Osteocyte (in vitro differentiated cells): ENCODE results near the gene SMIM13. TPM values are rescaled to one million over a fixed set of nuclear protein-coding genes. Genes with fewer than 3 reads are reported as not detected.

Experiments used
- DNase-seq: peaks from one replicate; pipeline ENCODE4 v3.0.0; 2021; ENCODE audit warnings: mixed read lengths; ENCODE audit not compliant: unreplicated experiment; ENCODE audit errors: extremely low spot score
- H3K27ac Mint-ChIP-seq: one replicate; pipeline ENCODE4 v1.8.0; 2021; ENCODE audit warnings: mild to moderate bottlenecking, mixed read lengths; ENCODE audit not compliant: unreplicated experiment
- H3K27me3 Mint-ChIP-seq: one replicate; pipeline ENCODE4 v1.8.0; 2021; ENCODE audit warnings: mixed read lengths; ENCODE audit not compliant: unreplicated experiment
- H3K36me3 Mint-ChIP-seq: one replicate; pipeline ENCODE4 v1.8.0; 2021; ENCODE audit warnings: mixed read lengths; ENCODE audit not compliant: unreplicated experiment
- H3K4me1 Mint-ChIP-seq: one replicate; pipeline ENCODE4 v1.8.0; 2021; ENCODE audit warnings: mixed read lengths; ENCODE audit not compliant: unreplicated experiment
- H3K4me3 Mint-ChIP-seq: one replicate; pipeline ENCODE4 v1.8.0; 2021; ENCODE audit warnings: mild to moderate bottlenecking, moderate library complexity, mixed read lengths; ENCODE audit not compliant: unreplicated experiment
- H3K9me3 Mint-ChIP-seq: one replicate; pipeline ENCODE4 v1.8.0; 2021; ENCODE audit warnings: mixed read lengths; ENCODE audit not compliant: unreplicated experiment
- CTCF ChIP-seq: fragments of 200-600 bp; sonication (generic); IDR thresholded peaks from 2 replicates; pipeline ENCODE4 v1.5.0; 2021; ENCODE audit warnings: antibody characterized with exemption, mild to moderate bottlenecking, moderate library complexity
- total RNA-seq: library from RNA; stranded (reverse); gene quantifications from 2 replicates; pipeline ENCODE4 v1.2.1, GENCODE V29; 2021

SMIM13 gene
- total RNA-seq, 1 donor from 2014 or later: 19.6 TPM

DNA sequence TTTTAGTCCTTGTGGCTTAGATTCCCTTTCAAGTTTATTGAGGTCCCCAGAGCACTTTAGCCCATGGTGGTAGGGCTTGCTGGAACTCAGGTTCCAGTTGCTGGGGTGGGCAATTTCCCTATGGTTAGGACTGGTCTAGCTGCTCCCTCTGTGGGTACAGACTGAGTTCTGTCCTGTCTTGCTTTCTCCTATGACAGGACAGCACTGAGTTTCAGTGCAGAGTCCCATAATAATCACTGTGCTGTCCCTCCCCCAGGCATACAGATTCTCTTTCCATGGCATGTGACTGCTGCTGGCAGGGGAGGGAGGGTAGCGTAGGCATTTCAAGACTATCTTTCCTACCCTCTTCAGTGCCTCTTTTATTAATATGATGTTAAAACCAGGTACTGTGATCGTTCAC, 35.0 kb downstream of the SMIM13 start:
- TF ChIP-seq CTCF: no peak
- H3K9me3 Mint-ChIP-seq: no peaks in the 10 kb centered on the region
- no peak overlapping the region for H3K27ac Mint-ChIP-seq
- peaks cover 7% of the 10 kb centered on the region for H3K36me3 Mint-ChIP-seq
- no peaks in the 10 kb centered on the region for H3K27me3 Mint-ChIP-seq
- no peak for DNase-seq
- H3K4me3 Mint-ChIP-seq: no peak overlapping the region
- H3K4me1 Mint-ChIP-seq: peaks cover 67% of the 10 kb centered on the region

- peaks cover 11% of the 10 kb centered on the region for H3K36me3 Mint-ChIP-seq
- no peaks in the 10 kb centered on the region for H3K9me3 Mint-ChIP-seq
- TF ChIP-seq CTCF: no peak
- DNase-seq: no peak
- H3K27me3 Mint-ChIP-seq: no peaks in the 10 kb centered on the region
- H3K4me3 Mint-ChIP-seq: no peak overlapping the region
- H3K27ac Mint-ChIP-seq: peak overlapping the region; percentile 25
- peaks cover 68% of the 10 kb centered on the region for H3K4me1 Mint-ChIP-seq
Measured at GRCh38 chr6:11129908-11130565, 36.4 kb downstream of the SMIM13 start.

DNA sequence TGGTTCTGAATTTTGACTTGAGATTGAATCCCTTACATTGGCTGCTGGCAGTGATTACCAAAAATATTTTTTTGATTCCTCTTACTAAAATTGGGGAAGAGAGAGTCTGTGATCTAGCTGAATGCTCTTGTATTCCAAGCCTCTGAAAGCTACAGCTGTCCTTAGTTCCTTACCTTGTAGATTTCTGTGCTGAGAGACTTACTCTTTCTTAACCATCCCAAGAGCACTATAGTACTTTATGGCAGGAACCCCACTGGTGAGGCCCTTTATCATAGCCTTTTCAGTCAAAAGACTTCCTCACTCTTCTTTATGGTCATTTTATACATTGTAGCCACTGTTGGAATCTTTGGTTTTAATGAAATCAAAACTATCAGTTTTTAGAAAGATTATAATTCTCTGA, 37.0 kb downstream of the SMIM13 start:
- no peak for DNase-seq
- Mint-ChIP-seq H3K27me3 (no peaks in the 10 kb centered on the region), H3K27ac (peak overlapping the region; percentile 25), H3K9me3 (no peaks in the 10 kb centered on the region), H3K4me1 (peaks cover 68% of the 10 kb centered on the region), H3K36me3 (peaks cover 15% of the 10 kb centered on the region), H3K4me3 (no peak overlapping the region)
- TF ChIP-seq CTCF: no peak

DNA sequence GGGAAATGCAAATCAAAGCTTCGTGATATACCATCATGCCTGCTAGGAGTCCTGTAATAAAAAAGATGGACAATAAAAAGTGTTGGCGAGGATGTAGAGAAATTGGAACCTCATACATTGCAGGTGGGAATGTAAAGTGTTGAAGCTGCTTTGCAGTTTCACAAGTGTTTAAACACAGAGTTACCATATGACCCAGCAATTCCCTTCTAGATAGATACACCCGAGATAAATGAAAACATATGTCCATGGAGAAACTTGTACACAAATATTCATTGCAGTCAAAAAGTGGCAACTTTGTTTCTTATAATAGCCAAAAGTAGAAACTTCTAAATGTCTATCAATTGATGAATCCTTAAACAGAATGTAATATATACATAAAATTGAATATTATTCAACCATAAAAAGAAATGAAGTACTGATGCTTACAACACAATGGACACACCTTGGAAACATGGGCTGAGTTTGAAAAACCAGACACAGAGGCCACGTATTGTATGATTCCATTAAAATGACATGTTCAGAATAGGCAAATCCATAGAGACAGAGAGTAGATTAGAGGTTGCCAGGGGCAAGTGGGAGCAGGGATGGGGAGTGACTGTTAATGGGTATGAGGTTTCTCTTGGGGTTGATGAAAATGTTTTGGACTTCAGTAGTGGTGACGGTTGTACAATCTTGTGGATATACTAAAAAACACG, 38.7 kb downstream of the SMIM13 start:
- no peaks in the 10 kb centered on the region for H3K9me3 Mint-ChIP-seq
- TF ChIP-seq CTCF: no peak
- H3K4me3 Mint-ChIP-seq: no peak overlapping the region
- H3K4me1 Mint-ChIP-seq: peaks cover 63% of the 10 kb centered on the region
- no peak for DNase-seq
- no peak overlapping the region for H3K27ac Mint-ChIP-seq
- peaks cover 18% of the 10 kb centered on the region for H3K36me3 Mint-ChIP-seq
- H3K27me3 Mint-ChIP-seq: no peaks in the 10 kb centered on the region

DNA sequence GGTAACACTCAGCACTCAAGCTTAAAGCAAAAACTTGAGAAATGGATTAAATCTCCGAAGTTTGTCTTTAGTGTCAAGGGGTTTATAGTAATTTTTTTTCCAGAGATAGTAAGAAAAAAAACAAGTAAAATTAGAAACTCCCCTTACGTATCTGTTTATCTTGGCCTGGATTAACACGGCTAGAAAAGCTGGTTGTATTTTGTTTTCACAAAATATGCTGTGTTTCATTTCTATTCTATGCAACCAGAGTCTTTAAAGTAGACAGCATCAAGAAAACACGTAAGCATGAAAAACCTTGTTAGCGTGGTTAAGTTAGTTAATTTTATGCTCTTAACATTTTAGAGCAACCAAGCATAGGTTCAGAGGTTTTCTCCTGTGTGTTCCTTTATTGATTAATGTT, 39.6 kb downstream of the SMIM13 start:
- DNase-seq: no peak

More for the DNA sequence above, 39.6 kb downstream of the SMIM13 start:
- TF ChIP-seq CTCF: no peak
- Mint-ChIP-seq H3K27ac (no peak overlapping the region), H3K4me3 (no peak overlapping the region), H3K4me1 (peaks cover 63% of the 10 kb centered on the region), H3K36me3 (peaks cover 17% of the 10 kb centered on the region), H3K9me3 (no peaks in the 10 kb centered on the region), H3K27me3 (no peaks in the 10 kb centered on the region)
